HL-60 (cell line): ENCODE results near the gene OR6V1.

Experiments
- CTCF ChIP-seq: IDR thresholded peaks from one replicate; pipeline ENCODE4 v1.5.1; 2011; ENCODE audit warnings: low read length, control low read depth, inconsistent platforms; ENCODE audit not compliant: insufficient read depth
- POLR2AphosphoS5 ChIP-seq: IDR thresholded peaks from 2 replicates; pipeline ENCODE4 v1.6.1; 2012; ENCODE audit warnings: low read depth

DNA sequence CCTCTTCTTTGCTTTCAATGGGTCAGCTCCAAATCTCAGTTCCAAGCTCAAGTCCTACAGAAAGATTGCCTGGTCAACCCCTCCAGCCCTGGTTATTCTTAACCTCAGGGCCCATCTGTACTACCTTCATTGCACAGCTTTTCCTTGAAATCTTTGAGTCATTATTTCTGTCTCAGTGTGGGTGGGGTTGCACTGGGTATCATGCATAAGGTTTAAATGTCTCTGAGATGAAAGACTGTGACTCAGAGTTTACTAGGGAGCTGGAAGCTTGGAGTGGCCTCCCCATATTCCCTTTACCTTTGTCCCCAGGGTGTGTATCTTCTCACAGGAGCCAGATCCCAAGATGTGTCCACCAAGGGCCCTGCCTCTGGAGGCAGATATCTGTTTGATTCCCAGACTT is 3.3 kb upstream of the OR6V1 start:
- TF ChIP-seq CTCF (no peak), POLR2AphosphoS5 (no peak)
